Body of pancreas (tissue), 4 donors: ENCODE results near the gene HMOX2. TPM values are rescaled to one million over a fixed set of nuclear protein-coding genes. Genes with fewer than 3 reads are reported as not detected.

Source experiments
- ATAC-seq: fragments of 150-250 bp; one replicate; pipeline ENCODE4 v1.9.1; 2016
- DNase-seq, 4 donors: peaks; one replicate each; pipeline ENCODE4 v3.0.0-alpha.2; 2019
- H3K27ac ChIP-seq, 4 donors: fragments of 200-600 bp; sonication (generic); 1 replicate in 3 of 4; 2 replicates in 1 of 4; pipeline versions ENCODE4 v1.5.1 to v1.6.1; 2016 to 2019; ENCODE audit warnings: mild to moderate bottlenecking in 1 of 4, mixed read lengths in 1 of 4, moderate library complexity in 1 of 4
- H3K27me3 ChIP-seq, 2 donors: fragments of 200-600 bp; sonication (generic); one replicate each; pipeline ENCODE4 v1.6.0; 2016; ENCODE audit warnings: mild to moderate bottlenecking in 1 of 2
- H3K36me3 ChIP-seq, 2 donors: fragments of 200-600 bp; sonication (generic); replicated peaks in 1 of 2; 2 replicates each; pipeline ENCODE4 v1.5.1; 2016; ENCODE audit warnings: low read depth in 2 of 2; ENCODE audit not compliant: insufficient read depth in 1 of 2
- H3K4me1 ChIP-seq: fragments of 200-600 bp; sonication (generic); one replicate; pipeline ENCODE4 v1.6.0; 2016
- H3K4me3 ChIP-seq, 2 donors: fragments of 200-600 bp; sonication (generic); 1 replicate in 1 of 2; 2 replicates in 1 of 2; pipeline ENCODE4 v1.5.1; 2016 to 2019
- H3K9me3 ChIP-seq, 3 donors: fragments of 200-600 bp; sonication (generic); 1 replicate in 2 of 3; 2 replicates in 1 of 3; pipeline ENCODE4 v1.5.1; 2016
- CTCF ChIP-seq, 7 experiments: fragments of 450-650 bp in 4 of 7; fragments of 200-600 bp in 3 of 7; sonication (generic) in 3 of 7; IDR thresholded peaks; one replicate each; pipeline ENCODE4 v1.5.1; 2016 to 2019; ENCODE audit warnings: antibody characterized with exemption in 7 of 7
- POLR2A ChIP-seq, 3 donors: fragments of 450-650 bp; IDR thresholded peaks; one replicate each; pipeline ENCODE4 v1.6.1; 2016; ENCODE audit warnings: antibody characterized with exemption in 3 of 3, mild to moderate bottlenecking in 2 of 3
- WGBS, 2 donors: methylation state at CpG; one replicate each; pipeline ENCODE4 v1.1.5; 2017; 5-methylcytosine and 5-hydroxymethylcytosine counted together
- intact Hi-C: fragments of 100-400 bp; cut with DNase I; formaldehyde crosslinking; loops from one replicate; pipeline ENCODE4 v1.15.1; 2023
- total RNA-seq, 2 donors: library from RNA; depleted of rRNA; stranded (reverse); fragments of >200 nt; gene quantifications; one replicate each; pipeline ENCODE4 v1.1.0, GENCODE V29; 2016

The HMOX2 gene
- total RNA-seq, 2 donors from 2014 or later: 18.4 to 115 TPM

- whole genome bisulfite sequencing, 2 donors: 77 to 79% methylated on average over 12 to 24 of the region's 27 CpGs
- ATAC-seq: no peak
- Histone ChIP-seq H3K27ac (no peak overlapping the region), H3K4me1 (no peaks in the 10 kb centered on the region), H3K4me3 (no peak overlapping the region), H3K27me3 (no peaks in the 10 kb centered on the region), H3K36me3 (peaks cover 0 to 10% of the 10 kb centered on the region in 2 donors), H3K9me3 (no peaks in the 10 kb centered on the region)
- intact Hi-C loops: no loop called here
- DNase-seq: no peak
- TF ChIP-seq CTCF (IDR thresholded peaks at IDR 0.05): no peak
- no peak for TF ChIP-seq POLR2A (IDR thresholded peaks at IDR 0.05)
Measured at GRCh38 chr16:4461250-4462085, 14.7 kb upstream of the HMOX2 start.

GRCh38 chr16:4463522-4464163, 12.6 kb upstream of the HMOX2 start:
- Histone ChIP-seq H3K27ac (no peak overlapping the region), H3K36me3 (peaks cover 0 to 10% of the 10 kb centered on the region in 2 donors), H3K4me3 (no peak overlapping the region), H3K27me3 (no peaks in the 10 kb centered on the region), H3K4me1 (no peaks in the 10 kb centered on the region), H3K9me3 (no peaks in the 10 kb centered on the region)
- no peak for TF ChIP-seq POLR2A (IDR thresholded peaks at IDR 0.05)
- no peak for TF ChIP-seq CTCF (IDR thresholded peaks at IDR 0.05)
- ATAC-seq (no peak), DNase-seq (no peak)
- 80 to 83% methylated on average over 15 to 22 of the region's 22 CpGs for WGBS, 2 donors
- intact Hi-C loops: no loop called here

GRCh38 chr16:4465977-4466779, 10.0 kb upstream of the HMOX2 start:
- Histone ChIP-seq H3K27me3 (no peaks in the 10 kb centered on the region), H3K27ac (peak overlapping the region in 1 of 4 donors; percentile 46), H3K4me3 (no peak overlapping the region), H3K36me3 (peaks cover 0 to 13% of the 10 kb centered on the region in 2 donors), H3K9me3 (no peaks in the 10 kb centered on the region), H3K4me1 (no peaks in the 10 kb centered on the region)
- TF ChIP-seq CTCF (IDR thresholded peaks at IDR 0.05) (no peak), POLR2A (IDR thresholded peaks at IDR 0.05) (no peak)
- 87 to 93% methylated on average over 16 to 32 of the region's 32 CpGs for WGBS, 2 donors
- DNase-seq (peak in 3 of 4 donors; percentile 28 to 46 (median 44)), ATAC-seq (peak; percentile 62)
- intact Hi-C loops: no loop called here

DNA sequence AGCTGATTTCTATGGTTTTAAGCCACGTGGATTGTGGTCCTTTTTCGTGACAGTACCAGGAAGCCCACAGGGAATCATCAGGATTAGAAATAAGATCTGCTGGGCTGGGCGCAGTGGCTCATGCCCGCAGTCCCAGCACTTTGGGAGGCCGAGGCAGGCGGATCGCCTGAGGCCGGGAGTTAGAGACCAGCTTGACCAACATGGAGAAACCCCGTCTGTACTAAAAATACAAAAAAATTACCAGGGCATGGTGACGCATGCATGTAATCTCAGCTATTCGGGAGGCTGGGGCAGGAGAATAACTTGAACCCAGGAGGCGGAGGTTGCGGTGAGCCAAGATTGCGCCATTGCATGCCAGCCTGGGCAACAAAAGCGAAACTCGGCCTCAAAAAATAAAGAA, 8.3 kb upstream of the HMOX2 start:
- ATAC-seq (no peak), DNase-seq (no peak)
- WGBS, 2 donors: 93 to 96% methylated on average over 11 to 16 of the region's 16 CpGs
- Histone ChIP-seq H3K4me1 (peaks cover 2% of the 10 kb centered on the region), H3K36me3 (peaks cover 0 to 13% of the 10 kb centered on the region in 2 donors), H3K4me3 (no peak overlapping the region), H3K9me3 (no peaks in the 10 kb centered on the region), H3K27ac (no peak overlapping the region), H3K27me3 (no peaks in the 10 kb centered on the region)
- intact Hi-C loops: no loop called here
- TF ChIP-seq CTCF (IDR thresholded peaks at IDR 0.05): no peak
